ENCODE measurements around the gene PRKCE. TPM values are rescaled to one million over a fixed set of nuclear protein-coding genes. Genes with fewer than 3 reads are reported as not detected.

The PRKCE gene
- polyA plus RNA-seq, 1 of the 3 experiments (the other 2 are of a cell fraction) = 16.3 TPM

DNA sequence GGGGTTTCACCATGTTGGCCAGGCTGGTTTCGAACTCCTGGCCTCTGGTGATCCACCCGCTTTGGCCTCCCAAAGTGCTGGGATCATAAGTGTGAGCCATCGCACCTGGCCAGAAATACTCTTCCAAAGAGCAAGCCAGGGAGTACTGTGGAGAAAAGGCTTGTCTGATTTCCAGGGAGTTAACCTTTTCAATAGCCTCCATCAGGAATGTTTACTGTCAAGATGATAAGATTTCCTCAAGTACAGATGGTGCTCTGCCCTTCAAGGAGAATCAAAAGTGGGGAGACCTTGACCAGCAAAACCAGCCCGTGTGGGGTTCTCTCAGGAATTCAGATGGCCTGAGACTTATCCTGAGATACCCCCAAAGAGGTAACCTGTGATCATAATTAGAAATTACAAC lies 237.2 kb downstream of the PRKCE start:
- no peak for TF ChIP-seq CTCF (IDR thresholded peaks at IDR 0.05)
- TF ChIP-seq ELF1 (IDR thresholded peaks at IDR 0.05) = no peak
- TF ChIP-seq NRF1 (IDR thresholded peaks at IDR 0.05; ENCODE audit: low read depth, low read length) = no peak
- TF ChIP-seq TAF1 (IDR thresholded peaks at IDR 0.05; ENCODE audit: borderline replicate concordance, low read depth, low read length) = no peak
- TF ChIP-seq RXRA (IDR thresholded peaks at IDR 0.05; ENCODE audit: borderline replicate concordance, low read depth) = no peak
- no peak for TF ChIP-seq FOXJ3 (CRISPR knock-in tag; IDR thresholded peaks at IDR 0.05)
- no peak for TF ChIP-seq YY1 (IDR thresholded peaks at IDR 0.05; ENCODE audit: low read depth)
- TF ChIP-seq, protein P1, sequence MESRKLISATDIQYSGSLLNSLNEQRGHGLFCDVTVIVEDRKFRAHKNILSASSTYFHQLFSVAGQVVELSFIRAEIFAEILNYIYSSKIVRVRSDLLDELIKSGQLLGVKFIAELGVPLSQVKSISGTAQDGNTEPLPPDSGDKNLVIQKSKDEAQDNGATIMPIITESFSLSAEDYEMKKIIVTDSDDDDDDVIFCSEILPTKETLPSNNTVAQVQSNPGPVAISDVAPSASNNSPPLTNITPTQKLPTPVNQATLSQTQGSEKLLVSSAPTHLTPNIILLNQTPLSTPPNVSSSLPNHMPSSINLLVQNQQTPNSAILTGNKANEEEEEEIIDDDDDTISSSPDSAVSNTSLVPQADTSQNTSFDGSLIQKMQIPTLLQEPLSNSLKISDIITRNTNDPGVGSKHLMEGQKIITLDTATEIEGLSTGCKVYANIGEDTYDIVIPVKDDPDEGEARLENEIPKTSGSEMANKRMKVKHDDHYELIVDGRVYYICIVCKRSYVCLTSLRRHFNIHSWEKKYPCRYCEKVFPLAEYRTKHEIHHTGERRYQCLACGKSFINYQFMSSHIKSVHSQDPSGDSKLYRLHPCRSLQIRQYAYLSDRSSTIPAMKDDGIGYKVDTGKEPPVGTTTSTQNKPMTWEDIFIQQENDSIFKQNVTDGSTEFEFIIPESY (IDR thresholded peaks at IDR 0.05; ENCODE audit: borderline replicate concordance, low read depth) = no peak
- TF ChIP-seq POLR2AphosphoS5 (IDR thresholded peaks at IDR 0.05; ENCODE audit: low read depth, low read length) = no peak
- CTCF ChIA-PET = interaction anchor here (0.6 to 3.1 kb wide), 5 partner anchors 10 to 255 kb away, joined by 3 to 10 read pairs (median 3); no protein-coding TSS in a partner anchor
- H3K36me3 ChIP-seq (replicated peaks in 1 of 2; ENCODE audit: control insufficient read depth in 1 of 2, insufficient read depth in 2 of 2, low read length in 1 of 2) = no peaks in the 10 kb centered on the region
- H3K4me1 ChIP-seq (ENCODE audit: control insufficient read depth in 1 of 2, insufficient read depth in 2 of 2, low read depth in 1 of 2, low read length in 1 of 2) = peaks cover 9 to 48% of the 10 kb centered on the region in 2 experiments; a peak in 2 of 4 replicates
- POLR2A ChIA-PET = no interaction called here
- no peak overlapping the region for H2AFZ ChIP-seq (ENCODE audit: low read depth)
- no peaks in the 10 kb centered on the region for H3K27me3 ChIP-seq (ENCODE audit: insufficient read depth)
- no peak for DNase-seq
- H3F3A ChIP-seq (replicated peaks; ENCODE audit: insufficient read depth) = no peaks in the 10 kb centered on the region
- no peaks in the 10 kb centered on the region for H3K79me2 ChIP-seq (ENCODE audit: insufficient read depth)
- H4K20me1 ChIP-seq (ENCODE audit: insufficient read depth) = no peaks in the 10 kb centered on the region
- no peak overlapping the region for H3K9ac ChIP-seq
- H3K4me3 ChIP-seq (ENCODE audit: low read depth in 2 of 2, low read length in 1 of 2) = no peak overlapping the region
- 94% methylated on average over 4 of the region's 4 CpGs for WGBS (ENCODE audit: low lambda C conversion rate)
- H3K27ac ChIP-seq (ENCODE audit: low read depth in 2 of 2, low read length in 1 of 2) = no peak overlapping the region
- H3K9me3 ChIP-seq = no peaks in the 10 kb centered on the region
- no peak overlapping the region for H3K4me2 ChIP-seq
- no peaks in the 10 kb centered on the region for H3K9me2 ChIP-seq

GRCh38 chr2:45889053-45889452 lies 237.6 kb downstream of the PRKCE start:
- H3K79me2 ChIP-seq (ENCODE audit: insufficient read depth) = no peaks in the 10 kb centered on the region
- H3K27ac ChIP-seq (ENCODE audit: low read depth in 2 of 2, low read length in 1 of 2) = no peak overlapping the region
- no peaks in the 10 kb centered on the region for H3K27me3 ChIP-seq (ENCODE audit: insufficient read depth)
- WGBS (ENCODE audit: low lambda C conversion rate) = 86% methylated on average over 8 of the region's 8 CpGs
- TF ChIP-seq GATA2 (CRISPR knock-in tag; IDR thresholded peaks at IDR 0.05) = no peak
- TF ChIP-seq NRF1 (IDR thresholded peaks at IDR 0.05; ENCODE audit: low read depth, low read length) = no peak
- TF ChIP-seq RFX5 (IDR thresholded peaks at IDR 0.05; ENCODE audit: low read length) = no peak
- no peak for TF ChIP-seq NFIC (IDR thresholded peaks at IDR 0.05; ENCODE audit: borderline replicate concordance)
- no peak for TF ChIP-seq TEAD4 (IDR thresholded peaks at IDR 0.05; ENCODE audit: borderline replicate concordance, insufficient read depth)
- TF ChIP-seq MEF2A (IDR thresholded peaks at IDR 0.05; ENCODE audit: borderline replicate concordance, low read depth) = no peak
- no peak for TF ChIP-seq SIN3A (IDR thresholded peaks at IDR 0.05; ENCODE audit: borderline replicate concordance, low read depth, low read length)
- TF ChIP-seq REST (IDR thresholded peaks at IDR 0.05; ENCODE audit: low read depth, low read length) = no peak
- TF ChIP-seq MAX (IDR thresholded peaks at IDR 0.05; ENCODE audit: low read depth) = no peak
- no peak for TF ChIP-seq USF2 (IDR thresholded peaks at IDR 0.05; ENCODE audit: borderline replicate concordance, low read depth, low read length)
- no peak for TF ChIP-seq ELF1 (IDR thresholded peaks at IDR 0.05)
- no peak for TF ChIP-seq YY1 (IDR thresholded peaks at IDR 0.05; ENCODE audit: low read depth)
- H3K9ac ChIP-seq = no peak overlapping the region
- H3K36me3 ChIP-seq (replicated peaks in 1 of 2; ENCODE audit: control insufficient read depth in 1 of 2, insufficient read depth in 2 of 2, low read length in 1 of 2) = no peaks in the 10 kb centered on the region
- no peak for DNase-seq
- H2AFZ ChIP-seq (ENCODE audit: low read depth) = no peak overlapping the region
- ChIA-PET CTCF (interaction anchor here (0.7 to 3.1 kb wide), 7 partner anchors 9 to 280 kb away, joined by 3 to 10 read pairs (median 3); no protein-coding TSS in a partner anchor), POLR2A (no interaction called here)
- no peak overlapping the region for H3K4me2 ChIP-seq
- H4K20me1 ChIP-seq (ENCODE audit: insufficient read depth) = no peaks in the 10 kb centered on the region
- H3K4me1 ChIP-seq (ENCODE audit: control insufficient read depth in 1 of 2, insufficient read depth in 2 of 2, low read depth in 1 of 2, low read length in 1 of 2) = peaks cover 9 to 44% of the 10 kb centered on the region in 2 experiments; a peak in 2 of 4 replicates
- no peaks in the 10 kb centered on the region for H3K9me2 ChIP-seq
- H3K9me3 ChIP-seq = no peaks in the 10 kb centered on the region
- no peak overlapping the region for H3K4me3 ChIP-seq (ENCODE audit: low read depth in 2 of 2, low read length in 1 of 2)
- no peaks in the 10 kb centered on the region for H3F3A ChIP-seq (replicated peaks; ENCODE audit: insufficient read depth)

All from SK-N-SH (cell line).